GM18951 (cell line): ENCODE results near the gene EARS2.
"Not testable (repeated sequence)": the region's sequence is repeated elsewhere in the genome, so short reads cannot be mapped to it uniquely, and the experiment has no call there.

Experiments
- POLR2A ChIP-seq: IDR thresholded peaks from 4 replicates; pipeline ENCODE4 v1.6.1; 2011; ENCODE audit warnings: mild to moderate bottlenecking; ENCODE audit not compliant: insufficient read length, insufficient read depth; ENCODE audit errors: extremely low read depth
- in situ Hi-C: fragments of 300-500 bp; cut with MboI; formaldehyde crosslinking; loops from one replicate; pipeline ENCODE4 v1.12.0; 2022; ENCODE audit warnings: low sequenced_read_pairs, mixed read lengths, inconsistent platforms; ENCODE audit not compliant: unreplicated experiment

EARS2 gene

GRCh38 chr16:23557779-23558702 is 891 bp upstream of the EARS2 start:
- TF ChIP-seq POLR2A: no peak
- in situ Hi-C loops: no loop called here

- in situ Hi-C loops: no loop called here
- TF ChIP-seq POLR2A: no peak
Observed at GRCh38 chr16:23554536-23554935, 2.6 kb downstream of the EARS2 start.

- in situ Hi-C loops: no loop called here
- no peak for TF ChIP-seq POLR2A
Observed at GRCh38 chr16:23552161-23552560, 5.0 kb downstream of the EARS2 start.

GRCh38 chr16:23549938-23550337 is 7.2 kb downstream of the EARS2 start:
- TF ChIP-seq POLR2A: no peak
- in situ Hi-C loops: no loop called here

- in situ Hi-C loops: no loop called here
- TF ChIP-seq POLR2A: no peak
Observed at GRCh38 chr16:23544436-23544835, 12.7 kb downstream of the EARS2 start.

GRCh38 chr16:23540817-23541178 is 16.4 kb downstream of the EARS2 start:
- in situ Hi-C loops: not testable (repeated sequence)

GRCh38 chr16:23539984-23540816 is 16.9 kb downstream of the EARS2 start:
- no peak for TF ChIP-seq POLR2A
- in situ Hi-C loops: no loop called here

GRCh38 chr16:23538919-23539278 is 18.3 kb downstream of the EARS2 start:
- in situ Hi-C loops: no loop called here
- no peak for TF ChIP-seq POLR2A

GRCh38 chr16:23537390-23537789 is 19.8 kb downstream of the EARS2 start:
- no peak for TF ChIP-seq POLR2A
- in situ Hi-C loops: no loop called here

GRCh38 chr16:23535901-23536300 is 21.2 kb downstream of the EARS2 start:
- no peak for TF ChIP-seq POLR2A
- in situ Hi-C loops: no loop called here

- in situ Hi-C loops: no loop called here
- no peak for TF ChIP-seq POLR2A
Observed at GRCh38 chr16:23534868-23535860, 22.0 kb downstream of the EARS2 start.

GRCh38 chr16:23532448-23532847 is 24.7 kb downstream of the EARS2 start:
- no peak for TF ChIP-seq POLR2A
- in situ Hi-C loops: no loop called here

GRCh38 chr16:23530062-23530461 is 27.1 kb downstream of the EARS2 start:
- in situ Hi-C loops: no loop called here
- TF ChIP-seq POLR2A: no peak
